ENCODE data around the gene RASSF6.

GRCh38 chr4:73589887-73590801, 30.1 kb downstream of the RASSF6 start:
- TF ChIP-seq CTCF (IDR thresholded peaks at IDR 0.05) (no peak), EZH2 (IDR thresholded peaks at IDR 0.05) (no peak)

Data from neural progenitor cell (in vitro differentiated cells).